GM12872 (cell line): ENCODE measurements around the gene ITSN1.

Experiments
- CTCF ChIP-seq: IDR thresholded peaks from 3 replicates; pipeline ENCODE4 v1.5.1; 2011; ENCODE audit warnings: low read depth, mild to moderate bottlenecking, low read length, moderate library complexity; ENCODE audit not compliant: insufficient read depth

The ITSN1 gene

DNA sequence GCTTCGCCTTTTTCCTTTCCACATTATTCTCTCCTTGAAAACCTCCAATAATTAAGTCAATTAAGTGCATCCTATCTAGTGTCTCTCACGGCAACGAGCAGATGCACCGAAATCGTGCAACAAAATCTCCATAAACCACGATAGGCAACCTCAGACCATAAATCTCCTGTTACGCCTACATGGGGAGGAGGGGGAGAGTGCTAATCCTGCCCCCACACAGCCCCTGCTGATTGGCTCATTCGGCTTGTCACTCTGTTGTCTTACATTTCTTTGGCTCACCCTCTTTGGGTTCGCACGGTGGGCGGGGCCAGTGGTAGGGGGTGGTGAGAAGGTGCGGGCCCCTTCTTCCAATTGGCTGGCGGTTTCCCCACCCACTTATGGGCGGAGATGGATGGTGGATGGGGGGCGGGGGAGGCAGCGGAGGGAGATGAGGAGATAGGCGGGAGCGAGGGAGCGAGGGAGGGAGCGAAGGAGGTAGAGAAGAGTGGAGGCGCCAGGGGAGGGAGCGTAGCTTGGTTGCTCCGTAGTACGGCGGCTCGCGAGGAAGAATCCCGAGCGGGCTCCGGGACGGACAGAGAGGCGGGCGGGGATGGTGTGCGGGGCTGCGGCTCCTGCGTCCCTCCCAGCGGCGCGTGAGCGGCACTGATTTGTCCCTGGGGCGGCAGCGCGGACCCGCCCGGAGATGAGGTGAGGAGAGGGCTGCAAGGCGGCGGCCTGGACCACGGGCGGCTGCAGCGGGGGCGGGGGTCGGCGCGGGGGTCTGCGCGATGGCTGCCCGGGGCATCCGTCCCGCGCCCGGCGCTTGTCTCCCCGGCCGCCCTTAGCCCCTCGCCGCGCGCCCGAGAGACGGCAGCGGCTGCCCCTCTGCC lies at the start of gene ITSN1:
TSS of gene ITSN1 (plus strand) at position 475 of the 869 bp plus-strand sequence. CDS start 76,328 bp downstream, outside the sequence.
- TF ChIP-seq CTCF = no peak

GRCh38 chr21:33598051-33598450 lies 44.2 kb upstream of the ITSN1 start:
- no peak for TF ChIP-seq CTCF

GRCh38 chr21:33608559-33608958 lies 33.7 kb upstream of the ITSN1 start:
- no peak for TF ChIP-seq CTCF

GRCh38 chr21:33611006-33611744 lies 31.1 kb upstream of the ITSN1 start:
- TF ChIP-seq CTCF = no peak

GRCh38 chr21:33618407-33618806 lies 23.9 kb upstream of the ITSN1 start:
- TF ChIP-seq CTCF = no peak

DNA sequence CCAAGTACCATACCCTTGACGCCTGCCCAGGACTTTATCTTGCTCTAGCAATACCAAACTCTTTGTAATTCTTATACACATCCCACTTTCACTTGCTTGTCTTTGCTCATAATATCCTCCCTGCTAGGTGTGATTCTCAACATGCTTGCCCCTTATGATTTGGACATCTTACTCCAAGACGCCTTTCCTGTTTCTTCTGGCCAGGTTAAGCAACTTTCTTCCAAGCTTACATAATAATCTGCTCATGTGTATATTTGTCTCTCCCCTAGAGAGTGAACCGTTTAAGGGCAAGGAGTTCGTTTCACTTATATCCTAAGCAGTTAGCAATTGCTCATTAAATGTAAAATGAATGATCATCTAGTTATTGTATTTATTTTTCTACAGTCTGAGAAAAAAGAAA lies 22.6 kb upstream of the ITSN1 start:
- TF ChIP-seq CTCF = no peak

DNA sequence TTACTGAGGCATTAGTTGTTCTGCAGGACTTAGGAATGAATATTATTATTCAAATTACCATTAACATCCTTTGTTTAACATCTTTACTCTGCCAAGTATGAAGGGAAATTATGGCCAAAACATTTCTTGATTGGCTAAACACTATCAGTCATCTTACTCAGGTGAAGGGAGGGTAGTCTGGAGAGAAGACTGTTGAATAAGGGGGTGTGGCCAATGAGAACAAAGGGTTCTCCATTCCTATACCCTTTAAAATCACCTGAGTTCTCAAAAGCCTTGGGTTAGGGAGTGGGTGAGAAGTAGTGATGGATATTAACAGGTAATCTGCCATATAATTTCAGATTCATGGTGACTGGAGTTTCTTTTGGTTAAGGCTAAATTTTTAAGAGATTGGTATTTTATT lies 20.0 kb upstream of the ITSN1 start:
- no peak for TF ChIP-seq CTCF
